H9 (cell line): Measurements from ENCODE around the gene HOXD8. TPM values are rescaled to one million over a fixed set of nuclear protein-coding genes. Genes with fewer than 3 reads are reported as not detected.

Source experiments
- DNase-seq: peaks from one replicate; pipeline ENCODE4 v3.0.0-alpha.2; 2017
- H2AFZ ChIP-seq: one replicate; pipeline ENCODE4 v1.6.1; 2013; ENCODE audit warnings: mild to moderate bottlenecking, low read length, control low read depth, moderate library complexity
- H2AK5ac ChIP-seq: 2 replicates; pipeline ENCODE4 v1.6.1; 2013; ENCODE audit warnings: low read length, control low read depth, mixed read lengths; ENCODE audit not compliant: insufficient read length
- H2BK120ac ChIP-seq: one replicate; pipeline ENCODE4 v1.6.1; 2013; ENCODE audit warnings: low read depth, mild to moderate bottlenecking, low read length, control low read depth, inconsistent platforms; ENCODE audit not compliant: poor library complexity, severe bottlenecking
- H2BK12ac ChIP-seq: 2 replicates; pipeline ENCODE4 v1.6.1; 2013; ENCODE audit warnings: low read length, control low read depth, mixed read lengths, low read depth; ENCODE audit not compliant: insufficient read length
- H2BK15ac ChIP-seq: 2 replicates; pipeline ENCODE4 v1.6.1; 2013; ENCODE audit warnings: low read depth, low read length, control low read depth
- H2BK20ac ChIP-seq: one replicate; pipeline ENCODE4 v1.6.1; 2013; ENCODE audit warnings: low read depth, mild to moderate bottlenecking, low read length, control low read depth, inconsistent platforms; ENCODE audit not compliant: poor library complexity, severe bottlenecking
- H2BK5ac ChIP-seq: 2 replicates; pipeline ENCODE4 v1.6.1; 2013; ENCODE audit warnings: low read length, control low read depth, mixed read lengths; ENCODE audit not compliant: insufficient read length
- H3K14ac ChIP-seq: 2 replicates; pipeline ENCODE4 v1.6.1; 2013; ENCODE audit warnings: low read length, control low read depth; ENCODE audit not compliant: insufficient read depth
- H3K18ac ChIP-seq: 2 replicates; pipeline ENCODE4 v1.6.1; 2013; ENCODE audit warnings: low read depth, mild to moderate bottlenecking, mixed read lengths, low read length, control low read depth; ENCODE audit not compliant: insufficient read length
- H3K23ac ChIP-seq: 2 replicates; pipeline ENCODE4 v1.6.1; 2013; ENCODE audit warnings: low read length, control low read depth, mixed read lengths, low read depth; ENCODE audit not compliant: insufficient read length
- H3K23me2 ChIP-seq: 2 replicates; pipeline ENCODE4 v1.6.1; 2013; ENCODE audit warnings: low read depth, mild to moderate bottlenecking, mixed read lengths, low read length, control low read depth; ENCODE audit not compliant: insufficient read length, poor library complexity, severe bottlenecking
- H3K27ac ChIP-seq: 2 replicates; pipeline ENCODE4 v1.5.1; 2013; ENCODE audit warnings: low read length, control low read depth, mixed read lengths, low read depth; ENCODE audit not compliant: insufficient read length
- H3K27me3 ChIP-seq: 2 replicates; pipeline ENCODE4 v1.6.1; 2013; ENCODE audit warnings: low read length, control low read depth, inconsistent platforms; ENCODE audit not compliant: insufficient read depth
- H3K4ac ChIP-seq: 2 replicates; pipeline ENCODE4 v1.6.1; 2013; ENCODE audit warnings: low read depth, mild to moderate bottlenecking, control low read depth, inconsistent platforms, low read length, moderate library complexity
- H3K4me1 ChIP-seq: 2 replicates; pipeline ENCODE4 v1.6.1; 2013; ENCODE audit warnings: low read length, control low read depth, inconsistent platforms; ENCODE audit not compliant: insufficient read depth
- H3K4me2 ChIP-seq: 2 replicates; pipeline ENCODE4 v1.6.1; 2013; ENCODE audit warnings: low read length, control low read depth, mixed read lengths; ENCODE audit not compliant: insufficient read length, insufficient read depth
- H3K56ac ChIP-seq: 2 replicates; pipeline ENCODE4 v1.6.1; 2013; ENCODE audit warnings: low read depth, mild to moderate bottlenecking, mixed read lengths, low read length, control low read depth; ENCODE audit not compliant: insufficient read length
- H3K79me1 ChIP-seq: 2 replicates; pipeline ENCODE4 v1.6.1; 2013; ENCODE audit warnings: low read depth, mild to moderate bottlenecking, moderate library complexity, low read length, control low read depth, inconsistent platforms; ENCODE audit not compliant: insufficient read depth, poor library complexity, severe bottlenecking
- H3K79me2 ChIP-seq: 2 replicates; pipeline ENCODE4 v1.6.1; 2013; ENCODE audit warnings: low read length, control low read depth, inconsistent platforms; ENCODE audit not compliant: insufficient read depth
- H3K9ac ChIP-seq: 2 replicates; pipeline ENCODE4 v1.6.1; 2013; ENCODE audit warnings: low read length, control low read depth, mixed read lengths; ENCODE audit not compliant: insufficient read length; ENCODE audit errors: extremely low read depth
- H3K9me3 ChIP-seq: one replicate; pipeline ENCODE4 v1.6.1; 2013; ENCODE audit warnings: low read depth, low read length, inconsistent platforms; ENCODE audit not compliant: control insufficient read depth
- H3T11ph ChIP-seq: one replicate; pipeline ENCODE4 v1.6.1; 2013; ENCODE audit warnings: mild to moderate bottlenecking, low read length, control low read depth, inconsistent platforms
- H4K20me1 ChIP-seq: one replicate; pipeline ENCODE4 v1.6.1; 2013; ENCODE audit not compliant: control insufficient read depth, insufficient read length, insufficient read depth
- H4K5ac ChIP-seq: 2 replicates; pipeline ENCODE4 v1.6.1; 2013; ENCODE audit warnings: low read depth, mild to moderate bottlenecking, mixed read lengths, low read length, control low read depth; ENCODE audit not compliant: insufficient read length
- H4K8ac ChIP-seq: replicated peaks from 2 replicates; pipeline ENCODE4 v1.6.1; 2013; ENCODE audit warnings: low read length, control low read depth, mixed read lengths, low read depth; ENCODE audit not compliant: insufficient read length
- H4K91ac ChIP-seq: 2 replicates; pipeline ENCODE4 v1.6.1; 2013; ENCODE audit warnings: low read depth, mild to moderate bottlenecking, moderate library complexity, mixed read lengths, low read length, control low read depth; ENCODE audit not compliant: insufficient read length
- H3K27ac Mint-ChIP-seq, 3 experiments: 2 replicates in 2 of 3; 3 replicates in 1 of 3; pipeline ENCODE4 v1.8.0; 2020 to 2021; ENCODE audit warnings: mixed read lengths in 3 of 3, mild to moderate bottlenecking in 1 of 3, moderate library complexity in 1 of 3
- H3K27me3 Mint-ChIP-seq: 2 replicates; pipeline ENCODE4 v1.8.0; 2021; ENCODE audit warnings: low read depth, mild to moderate bottlenecking, moderate library complexity, mixed read lengths
- H3K36me3 Mint-ChIP-seq, 3 experiments: 2 replicates in 2 of 3; 3 replicates in 1 of 3; pipeline ENCODE4 v1.8.0; 2020 to 2021; ENCODE audit warnings: low read depth in 3 of 3, mixed read lengths in 3 of 3; ENCODE audit not compliant: insufficient read depth in 1 of 3
- H3K4me1 Mint-ChIP-seq, 2 experiments: 2 replicates each; pipeline ENCODE4 v1.8.0; 2020; ENCODE audit warnings: mixed read lengths in 2 of 2
- H3K4me3 Mint-ChIP-seq, 2 experiments: 2 replicates in 1 of 2; 3 replicates in 1 of 2; pipeline ENCODE4 v1.8.0; 2020 to 2021; ENCODE audit warnings: mild to moderate bottlenecking in 2 of 2, mixed read lengths in 2 of 2, moderate library complexity in 1 of 2
- H3K9me3 Mint-ChIP-seq, 2 experiments: 2 replicates in 1 of 2; 3 replicates in 1 of 2; pipeline ENCODE4 v1.8.0; 2020; ENCODE audit warnings: mild to moderate bottlenecking in 2 of 2, mixed read lengths in 2 of 2, moderate library complexity in 1 of 2
- WGBS: extraction: QIAGEN DNeasy Blood & Tissue Kit; methylation state at CpG from one replicate; pipeline ENCODE4 v1.1.7; 2013; ENCODE audit warnings: missing lambda C conversion rate, low lambda C conversion rate, mixed read lengths; ENCODE audit not compliant: insufficient read length; ENCODE audit errors: extremely low coverage; 5-methylcytosine and 5-hydroxymethylcytosine counted together
- total RNA-seq: library from RNA; stranded (reverse); gene quantifications from 2 replicates; pipeline ENCODE4 v1.2.1, GENCODE V29; 2021
- TF ChIP-seq, protein P1 (sequence below): fragments of 200-600 bp; sonication (generic); conservative IDR thresholded peaks from 3 replicates; pipeline ENCODE4 v1.8.0; 2021; ENCODE audit warnings: antibody characterized with exemption, mild to moderate bottlenecking

Gene HOXD8
- total RNA-seq, 1 experiment from 2014 or later, result not detected

DNA sequence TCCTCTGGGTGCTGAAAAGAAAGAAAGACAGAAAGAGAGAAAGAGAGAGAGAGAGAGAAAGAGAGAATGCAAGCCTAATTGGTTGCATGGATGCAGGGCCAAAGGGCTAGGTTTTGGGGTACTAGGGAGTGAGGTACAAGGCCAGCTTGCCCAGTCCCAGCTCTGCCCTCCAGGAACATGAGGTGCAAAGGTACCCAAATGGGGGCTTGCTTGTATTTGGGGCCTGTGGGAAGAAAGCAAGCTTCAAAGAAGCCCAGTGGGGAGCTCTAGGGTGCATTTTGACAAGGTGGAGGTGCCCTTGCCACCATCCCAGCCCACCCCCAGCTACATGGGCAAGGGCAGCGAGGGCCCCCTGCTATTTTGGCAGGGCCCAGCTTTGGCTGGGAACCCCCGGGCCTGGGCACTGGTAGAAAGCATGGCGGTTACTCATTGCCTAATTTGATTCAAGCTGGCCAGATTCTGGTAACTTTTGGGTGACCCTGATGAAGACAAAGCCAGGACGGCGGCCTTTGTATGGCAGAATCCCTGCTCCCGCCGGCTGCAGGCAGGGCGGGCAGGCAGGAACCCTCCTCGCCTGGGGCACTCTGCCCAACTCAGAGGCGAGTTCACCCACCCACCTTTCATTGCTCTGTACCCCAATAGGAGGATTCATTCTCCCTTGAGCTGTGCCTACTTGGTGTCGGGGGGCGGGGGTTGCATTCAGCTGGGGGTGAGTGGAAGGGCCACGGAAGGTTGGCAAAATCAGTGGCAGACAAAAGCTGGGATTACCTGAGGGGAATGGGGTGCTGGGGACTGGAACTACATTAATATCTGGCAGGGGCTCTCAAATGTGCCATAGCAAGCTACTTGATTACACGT lies 21.3 kb downstream of the HOXD8 start:
- Histone ChIP-seq H3K18ac (no peak overlapping the region), H3K4me2 (no peak overlapping the region), H2BK120ac (no peak overlapping the region), H3K4me1 (no peaks in the 10 kb centered on the region; the same call in 1 of the 2 replicates), H3K14ac (no peak overlapping the region), H4K20me1 (no peaks in the 10 kb centered on the region), H2AFZ (no peak overlapping the region), H2AK5ac (no peak overlapping the region), H3K79me1 (no peaks in the 10 kb centered on the region), H3K23me2 (no peaks in the 10 kb centered on the region), H3K9ac (no peak overlapping the region), H4K8ac (no peak overlapping the region), H3K79me2 (no peaks in the 10 kb centered on the region), H3K56ac (no peak overlapping the region), H3K27me3 (peaks cover 100% of the 10 kb centered on the region), H2BK20ac (no peak overlapping the region), H2BK12ac (no peak overlapping the region), H2BK5ac (no peak overlapping the region), H3K23ac (no peak overlapping the region), H3K4ac (no peak overlapping the region), H3K27ac (no peak overlapping the region), H3K9me3 (no peaks in the 10 kb centered on the region), H3T11ph (no peak overlapping the region), H4K91ac (no peak overlapping the region), H2BK15ac (no peak overlapping the region), H4K5ac (no peak overlapping the region)
- Mint-ChIP-seq H3K36me3 (no peaks in the 10 kb centered on the region; a peak in 1 of 7 replicates), H3K4me1 (peaks cover 2 to 30% of the 10 kb centered on the region in 2 experiments; a peak in 3 of 4 replicates), H3K27ac (no peak overlapping the region), H3K4me3 (peak overlapping the region in 1 of 2 experiments; percentile 35; a peak in 1 of 5 replicates), H3K9me3 (peaks cover 5 to 6% of the 10 kb centered on the region in 2 experiments; a peak in 3 of 5 replicates), H3K27me3 (peaks cover 100% of the 10 kb centered on the region)
- TF ChIP-seq, protein P1, sequence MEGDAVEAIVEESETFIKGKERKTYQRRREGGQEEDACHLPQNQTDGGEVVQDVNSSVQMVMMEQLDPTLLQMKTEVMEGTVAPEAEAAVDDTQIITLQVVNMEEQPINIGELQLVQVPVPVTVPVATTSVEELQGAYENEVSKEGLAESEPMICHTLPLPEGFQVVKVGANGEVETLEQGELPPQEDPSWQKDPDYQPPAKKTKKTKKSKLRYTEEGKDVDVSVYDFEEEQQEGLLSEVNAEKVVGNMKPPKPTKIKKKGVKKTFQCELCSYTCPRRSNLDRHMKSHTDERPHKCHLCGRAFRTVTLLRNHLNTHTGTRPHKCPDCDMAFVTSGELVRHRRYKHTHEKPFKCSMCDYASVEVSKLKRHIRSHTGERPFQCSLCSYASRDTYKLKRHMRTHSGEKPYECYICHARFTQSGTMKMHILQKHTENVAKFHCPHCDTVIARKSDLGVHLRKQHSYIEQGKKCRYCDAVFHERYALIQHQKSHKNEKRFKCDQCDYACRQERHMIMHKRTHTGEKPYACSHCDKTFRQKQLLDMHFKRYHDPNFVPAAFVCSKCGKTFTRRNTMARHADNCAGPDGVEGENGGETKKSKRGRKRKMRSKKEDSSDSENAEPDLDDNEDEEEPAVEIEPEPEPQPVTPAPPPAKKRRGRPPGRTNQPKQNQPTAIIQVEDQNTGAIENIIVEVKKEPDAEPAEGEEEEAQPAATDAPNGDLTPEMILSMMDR, result no peak
- WGBS, result no CpG with 5 or more reads among the region's 14 CpGs
- DNase-seq, result no peak
